DMS53 treated with DMSO at 0.1 percent for 48 hours (cell line): ENCODE measurements around the gene FANCI.

Experiments
- DNase-seq: peaks from one replicate; lab custom pipeline; 2025; ENCODE audit not compliant: unreplicated experiment; lab: John Stamatoyannopoulos, UW

Gene FANCI

GRCh38 chr15:89330881-89331595 is 87.3 kb downstream of the FANCI start:
- DNase-seq: no peak

DNA sequence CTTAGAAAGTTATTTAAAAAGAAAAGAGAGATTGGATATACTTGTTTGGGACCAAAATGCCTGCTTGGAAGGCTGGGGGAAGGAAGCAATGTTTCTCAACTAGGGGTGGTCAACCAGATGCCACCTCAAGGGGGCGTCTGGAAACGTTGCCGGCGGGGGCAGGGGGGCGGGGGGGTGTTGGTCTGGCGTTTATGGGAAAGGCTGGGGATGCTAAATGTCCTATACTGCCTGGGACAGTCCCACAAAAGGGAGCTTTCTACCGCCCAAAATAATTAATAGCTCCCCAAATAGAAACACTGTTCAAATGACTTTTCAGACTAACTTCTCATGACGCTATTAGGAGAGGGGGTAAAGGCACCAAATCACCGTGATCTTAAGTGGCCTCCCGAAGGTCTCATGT is 88.7 kb downstream of the FANCI start:
- DNase-seq: no peak

- no peak for DNase-seq
Measured at GRCh38 chr15:89333011-89333860, 89.5 kb downstream of the FANCI start.

DNA sequence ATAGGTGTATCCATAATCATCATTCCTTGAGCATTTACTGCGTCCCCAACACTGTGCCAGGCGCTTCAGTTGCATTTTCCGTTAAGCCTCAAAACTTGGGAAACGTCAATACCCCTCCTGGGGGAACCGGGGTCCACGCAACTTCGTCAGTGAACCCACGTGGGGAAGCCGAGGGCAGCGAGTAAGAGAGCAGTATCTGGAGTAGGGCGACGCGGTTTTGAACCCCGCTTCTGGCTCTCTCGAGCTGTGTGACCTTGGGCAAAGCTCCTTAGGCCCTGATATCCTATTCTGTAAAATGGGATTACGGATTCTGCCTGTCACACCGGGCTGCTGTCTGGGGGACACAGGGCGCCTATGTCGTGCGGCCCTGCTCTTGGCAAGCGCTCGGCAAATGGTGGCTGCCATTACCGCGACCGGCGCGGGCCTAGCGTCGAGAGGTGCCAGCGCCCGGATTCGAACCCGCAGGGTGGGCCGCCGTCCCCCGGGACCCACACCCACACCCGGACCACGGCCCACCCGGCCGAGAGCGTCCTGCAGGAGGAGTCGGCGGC is 90.3 kb downstream of the FANCI start:
- no peak for DNase-seq

GRCh38 chr15:89334510-89335297 is 90.9 kb downstream of the FANCI start, which contains the start of gene POLG:
TSS of gene POLG (minus strand) at chr15:89334824. CDS start at chr15:89333754, 1,070 bp downstream.
- DNase-seq: peak; percentile 82

DNA sequence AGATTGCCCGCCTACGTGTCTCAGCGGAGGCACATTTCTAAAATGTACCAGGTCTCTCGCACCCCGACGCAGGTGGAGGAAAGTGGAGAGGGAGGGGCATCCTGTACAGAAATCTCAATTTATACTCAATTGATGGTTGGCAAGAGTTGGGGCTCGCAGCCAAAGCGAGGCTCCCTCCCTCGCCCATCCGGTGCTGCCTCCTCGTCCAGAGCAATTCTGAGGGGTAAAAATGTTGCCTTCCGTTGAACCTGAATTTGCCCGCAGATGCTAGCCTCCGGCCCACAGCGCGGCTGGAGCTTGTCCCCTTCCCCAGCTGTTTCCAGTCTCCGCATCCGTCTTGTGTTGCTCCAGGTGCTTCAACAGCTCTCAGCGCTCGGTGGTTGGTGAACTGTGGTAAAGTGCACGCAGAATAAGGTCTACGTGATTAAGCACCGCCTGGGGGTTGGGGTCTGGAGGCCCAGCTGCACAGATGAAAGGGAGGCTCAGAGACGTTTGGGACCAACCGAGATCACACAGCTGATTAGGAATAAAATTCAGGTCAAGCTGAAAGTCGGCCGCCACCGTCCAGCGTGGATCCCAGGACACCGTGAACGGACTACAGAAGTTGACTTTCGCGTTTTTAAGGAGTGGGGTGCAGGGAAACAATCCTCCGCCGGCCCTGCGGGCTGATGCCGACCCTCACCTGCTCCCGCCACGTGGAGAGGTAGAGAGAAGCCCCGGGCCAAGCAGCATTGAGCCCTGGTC is 91.7 kb downstream of the FANCI start:
- no peak for DNase-seq

- DNase-seq: no peak
Measured at GRCh38 chr15:89338036-89338435, 94.3 kb downstream of the FANCI start.

GRCh38 chr15:89340573-89340972 is 96.8 kb downstream of the FANCI start:
- no peak for DNase-seq

- DNase-seq: peak; percentile 87
Measured at GRCh38 chr15:89341316-89342005, 97.7 kb downstream of the FANCI start.

DNA sequence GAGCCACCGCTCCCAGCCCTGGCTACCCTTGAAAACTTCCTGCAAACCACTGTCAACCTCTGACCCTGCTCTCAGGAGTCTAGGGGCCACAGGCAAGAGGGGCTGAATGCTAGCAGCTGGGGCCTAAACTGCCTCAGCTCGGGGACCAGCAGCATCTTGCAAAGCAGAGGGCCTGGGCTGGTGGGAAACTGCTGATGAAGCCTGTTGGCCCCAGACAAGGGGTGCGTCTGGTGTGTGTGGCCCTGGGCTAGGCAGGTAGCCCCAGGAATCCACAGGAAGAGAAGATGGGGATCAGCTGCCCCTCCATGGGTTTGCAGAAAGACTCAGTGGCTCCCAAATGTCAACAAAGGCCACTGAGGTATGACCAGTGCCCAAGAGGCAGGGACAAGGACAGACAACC is 99.1 kb downstream of the FANCI start:
- no peak for DNase-seq

DNA sequence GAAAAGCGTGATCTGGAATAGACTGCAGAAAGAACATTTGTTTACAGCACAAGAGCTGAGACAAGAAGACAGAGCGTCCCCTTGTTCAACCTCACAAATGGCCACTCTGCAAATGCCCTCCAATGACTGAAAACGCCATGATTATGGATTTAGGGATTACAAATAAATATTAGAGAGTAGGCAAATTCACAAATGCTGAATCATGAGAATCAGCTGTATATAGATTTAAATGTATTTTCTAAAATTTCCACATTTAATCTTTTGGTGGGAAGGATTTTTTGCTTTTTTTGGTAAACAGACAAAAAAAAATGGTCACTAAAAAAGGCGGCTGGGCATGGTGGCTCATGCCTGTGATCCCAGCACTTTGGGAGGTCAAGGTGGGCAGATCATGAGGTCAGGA is 101.5 kb downstream of the FANCI start:
- DNase-seq: no peak

DNA sequence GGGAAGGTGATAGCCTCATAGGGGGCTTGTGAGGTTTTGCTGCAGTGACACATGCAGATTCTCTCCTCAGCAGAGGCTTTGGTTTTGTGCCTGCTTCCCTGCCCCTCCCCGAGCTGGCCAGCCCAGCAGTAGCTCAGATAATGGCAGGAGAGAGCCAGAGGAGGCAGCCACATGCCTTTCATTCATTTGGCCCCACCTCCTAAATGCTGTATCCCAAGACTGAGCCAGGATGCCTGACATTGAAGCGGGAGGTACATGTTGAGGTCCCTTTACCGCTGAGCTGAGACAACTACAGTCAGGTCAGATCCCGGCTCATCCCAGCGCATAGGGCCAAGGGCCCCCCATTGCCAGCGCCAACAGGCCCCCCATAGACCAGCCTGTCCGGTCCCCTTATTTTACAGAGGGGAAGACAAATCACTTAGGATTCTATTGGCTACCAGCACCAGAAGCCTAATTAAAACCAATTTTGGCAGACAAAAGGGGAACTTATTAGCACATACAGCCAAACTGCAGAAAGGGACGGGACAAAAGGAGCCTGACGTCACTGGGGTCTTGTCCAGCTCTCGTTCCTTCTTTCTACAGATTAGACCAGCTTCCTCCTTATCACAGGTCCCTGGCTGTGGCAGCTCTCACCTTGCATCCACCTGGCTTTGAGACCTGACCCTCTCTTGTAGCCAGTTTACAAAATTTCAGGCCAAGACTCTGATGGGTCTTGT is 102.9 kb downstream of the FANCI start:
- no peak for DNase-seq

- DNase-seq: no peak
Measured at GRCh38 chr15:89349206-89349558, 105.4 kb downstream of the FANCI start.

DNA sequence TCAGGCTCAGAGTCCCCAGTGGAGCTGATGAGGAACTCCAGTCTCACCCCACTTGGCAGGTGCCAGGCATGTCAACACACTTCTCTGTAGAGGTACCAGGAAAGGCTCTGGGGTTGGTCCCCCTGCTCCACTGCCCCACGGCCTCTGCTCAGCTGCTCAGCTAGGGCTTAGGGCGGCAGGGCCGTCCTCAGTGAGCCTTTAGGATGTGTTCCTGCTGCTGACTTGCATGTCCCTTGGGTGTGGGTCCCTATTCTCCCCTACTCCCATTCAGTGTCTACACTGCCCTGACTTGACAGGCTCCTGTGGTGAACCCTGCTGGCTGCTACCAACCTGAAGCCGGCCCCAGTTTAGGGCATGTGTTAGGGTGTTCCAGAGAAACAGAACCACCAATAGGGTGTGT is 108.7 kb downstream of the FANCI start:
- DNase-seq: no peak

- DNase-seq: no peak
Measured at GRCh38 chr15:89353991-89354390, 110.2 kb downstream of the FANCI start.

DNA sequence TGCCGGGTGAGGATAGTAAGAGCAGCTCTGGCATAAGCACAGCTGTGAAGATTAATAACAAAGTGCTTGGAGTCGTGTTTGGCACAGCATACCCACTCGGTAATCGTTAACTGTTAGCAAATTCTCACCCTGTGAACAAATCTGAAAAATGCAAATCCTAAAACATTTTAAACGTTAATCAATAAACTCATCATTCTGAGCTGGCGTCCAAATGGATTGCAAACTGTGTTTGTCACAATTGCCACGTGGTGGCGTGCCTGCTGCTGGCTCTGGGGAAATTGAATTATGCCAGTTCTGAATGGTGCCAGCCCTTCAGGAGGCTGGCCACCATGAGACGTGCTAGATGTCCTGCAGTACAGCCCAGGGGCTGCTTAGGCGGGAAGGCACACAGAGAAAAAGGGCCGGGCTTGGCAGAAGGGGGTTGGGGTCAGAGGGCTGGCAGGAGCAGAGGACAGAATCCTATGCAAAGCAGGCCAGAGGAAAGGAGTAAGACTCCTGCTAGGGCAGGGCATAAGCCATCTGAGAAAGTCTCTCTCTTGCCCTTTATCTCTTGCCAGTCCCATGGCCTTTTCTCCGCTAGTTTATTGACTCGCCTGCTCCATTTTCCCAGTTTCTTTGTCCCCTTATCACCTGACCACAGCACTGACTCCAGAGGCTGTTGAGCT is 113.0 kb downstream of the FANCI start:
- DNase-seq: peak; percentile 6

GRCh38 chr15:89358435-89358754 is 114.6 kb downstream of the FANCI start:
- no peak for DNase-seq

GRCh38 chr15:89358755-89359439 is 115.1 kb downstream of the FANCI start:
- DNase-seq: peak; percentile 54
